IMR-90 (cell line): ENCODE data around the gene GSN. TPM values are rescaled to one million over a fixed set of nuclear protein-coding genes. Genes with fewer than 3 reads are reported as not detected.

Experiments
- ATAC-seq: fragments of 200-7000 bp; cut with Tn5 transposase; 2 replicates; pipeline ENCODE4 v1.9.1; 2020; ENCODE audit warnings: low read depth, mild to moderate bottlenecking, moderate library complexity
- BruUV-seq: library from RNA; stranded (reverse); fragments of 400-500 nt; replicated peaks from 2 replicates; lab custom pipeline; 2021; lab: Mats Ljungman, UMichigan
- CTCF ChIA-PET: fragments of 300-600 bp; formaldehyde crosslinking; extraction: SDS; loops from one replicate; lab custom pipeline; 2021; ENCODE audit warnings: antibody characterized with exemption; lab: Yijun Ruan, JAX
- POLR2A ChIA-PET: fragments of 300-600 bp; sonication (Branson Sonifier 250); formaldehyde crosslinking; loops from one replicate; lab custom pipeline; 2022; ENCODE audit warnings: antibody characterized with exemption; ENCODE audit not compliant: unreplicated experiment; lab: Charles Lee
- DNase-seq: peaks from one replicate; pipeline ENCODE4 v3.0.0; 2013
- H2AFZ ChIP-seq: replicated peaks from 2 replicates; pipeline ENCODE3; 2013; ENCODE audit warnings: low read length, mild to moderate bottlenecking; ENCODE audit not compliant: poor library complexity
- H2AK5ac ChIP-seq: 2 replicates; pipeline ENCODE4 v1.6.1; 2013; ENCODE audit warnings: low read depth, low read length, inconsistent platforms
- H2AK9ac ChIP-seq: replicated peaks from 2 replicates; pipeline ENCODE3; 2013; ENCODE audit warnings: mild to moderate bottlenecking, low read depth, low read length, moderate library complexity; ENCODE audit not compliant: poor library complexity
- H2BK120ac ChIP-seq: 2 replicates; pipeline ENCODE4 v1.6.1; 2013; ENCODE audit warnings: low read depth, low read length, inconsistent platforms
- H2BK15ac ChIP-seq: 3 replicates; pipeline ENCODE4 v1.6.1; 2013; ENCODE audit warnings: low read depth, low read length, inconsistent platforms
- H2BK20ac ChIP-seq: 2 replicates; pipeline ENCODE4 v1.6.1; 2013; ENCODE audit warnings: low read depth, mild to moderate bottlenecking, inconsistent platforms, low read length, moderate library complexity
- H2BK5ac ChIP-seq: 2 replicates; pipeline ENCODE4 v1.6.1; 2013; ENCODE audit warnings: mild to moderate bottlenecking, low read depth, low read length, inconsistent platforms; ENCODE audit not compliant: poor library complexity, severe bottlenecking
- H3K14ac ChIP-seq: replicated peaks from 2 replicates; pipeline ENCODE4 v1.6.1; 2013; ENCODE audit warnings: low read depth, low read length, inconsistent platforms
- H3K18ac ChIP-seq: 2 replicates; pipeline ENCODE4 v1.6.1; 2013; ENCODE audit warnings: low read depth, low read length, control low read depth
- H3K23ac ChIP-seq: 2 replicates; pipeline ENCODE4 v1.6.1; 2013; ENCODE audit warnings: low read depth, low read length, inconsistent platforms
- H3K27ac ChIP-seq: 2 replicates; pipeline ENCODE4 v1.5.1; 2013; ENCODE audit warnings: mild to moderate bottlenecking, control low read depth, low read length; ENCODE audit not compliant: insufficient read depth
- H3K27me3 ChIP-seq: 2 replicates; pipeline ENCODE4 v1.6.1; 2013; ENCODE audit warnings: low read length; ENCODE audit not compliant: control insufficient read depth, insufficient read depth
- H3K36me3 ChIP-seq: 2 replicates; pipeline ENCODE4 v1.6.1; 2013; ENCODE audit warnings: low read length, mixed read lengths; ENCODE audit not compliant: control insufficient read depth, insufficient read depth
- H3K4ac ChIP-seq: 2 replicates; pipeline ENCODE4 v1.6.1; 2013; ENCODE audit warnings: low read depth, low read length, inconsistent platforms
- H3K4me1 ChIP-seq: 2 replicates; pipeline ENCODE4 v1.6.1; 2013; ENCODE audit warnings: low read length, mixed read lengths; ENCODE audit not compliant: control insufficient read depth, insufficient read depth
- H3K4me2 ChIP-seq: 2 replicates; pipeline ENCODE4 v1.6.1; 2013; ENCODE audit warnings: low read depth, mild to moderate bottlenecking, control low read depth, low read length, moderate library complexity
- H3K4me3 ChIP-seq: 2 replicates; pipeline ENCODE4 v1.5.1; 2013; ENCODE audit warnings: low read depth, mild to moderate bottlenecking, control low read depth, low read length, moderate library complexity; ENCODE audit not compliant: insufficient read depth
- H3K56ac ChIP-seq: 2 replicates; pipeline ENCODE4 v1.6.1; 2013; ENCODE audit warnings: low read length, inconsistent platforms; ENCODE audit not compliant: insufficient read depth; ENCODE audit errors: extremely low read depth
- H3K79me1 ChIP-seq, 2 experiments: 2 replicates each; pipeline ENCODE4 v1.6.1; 2013; ENCODE audit warnings: low read length in 2 of 2, inconsistent platforms in 1 of 2, low read depth in 1 of 2
- H3K9ac ChIP-seq: 2 replicates; pipeline ENCODE4 v1.6.1; 2013; ENCODE audit warnings: low read depth, low read length, control low read depth
- H3K9me1 ChIP-seq: 2 replicates; pipeline ENCODE4 v1.6.1; 2013; ENCODE audit warnings: low read length, inconsistent platforms; ENCODE audit not compliant: insufficient read depth
- H3K9me3 ChIP-seq: 2 replicates; pipeline ENCODE4 v1.6.1; 2013; ENCODE audit warnings: low read length; ENCODE audit not compliant: control insufficient read depth, insufficient read depth
- H4K20me1 ChIP-seq: 2 replicates; pipeline ENCODE4 v1.6.1; 2013; ENCODE audit warnings: low read length, inconsistent platforms; ENCODE audit not compliant: insufficient read depth
- H4K5ac ChIP-seq: 2 replicates; pipeline ENCODE4 v1.6.1; 2013; ENCODE audit warnings: mild to moderate bottlenecking, low read depth, low read length, control low read depth
- H4K8ac ChIP-seq, 2 experiments: 2 replicates each; pipeline ENCODE4 v1.6.1; 2013; ENCODE audit warnings: low read depth in 2 of 2, low read length in 2 of 2, control low read depth in 1 of 2, inconsistent platforms in 1 of 2
- H4K91ac ChIP-seq: 2 replicates; pipeline ENCODE4 v1.6.1; 2013; ENCODE audit warnings: low read depth, low read length, inconsistent platforms; ENCODE audit not compliant: insufficient read depth
- BHLHE40 ChIP-seq: fragments of 150-350 bp; IDR thresholded peaks from 2 replicates; pipeline ENCODE4 v1.6.1; 2016; ENCODE audit warnings: mild to moderate bottlenecking, low read depth, low read length
- CEBPB ChIP-seq: IDR thresholded peaks from 2 replicates; pipeline ENCODE4 v1.6.1; 2012; ENCODE audit warnings: low read depth, low read length, improper control_type of control experiment
- CHD1 ChIP-seq: IDR thresholded peaks from 2 replicates; pipeline ENCODE4 v1.6.1; 2012; ENCODE audit warnings: low read depth, low read length, improper control_type of control experiment
- CTCF ChIP-seq: conservative IDR thresholded peaks from 2 replicates; pipeline ENCODE4 v1.5.1; 2012; ENCODE audit warnings: mild to moderate bottlenecking, low read depth, low read length, improper control_type of control experiment
- ELK1 ChIP-seq: fragments of 150-350 bp; IDR thresholded peaks from 2 replicates; pipeline ENCODE4 v1.6.1; 2016; ENCODE audit warnings: low read depth, mild to moderate bottlenecking, low read length, moderate library complexity, borderline replicate concordance
- FOS ChIP-seq: fragments of 150-350 bp; IDR thresholded peaks from 2 replicates; pipeline ENCODE4 v1.6.1; 2016; ENCODE audit warnings: low read depth, low read length
- MAFK ChIP-seq: IDR thresholded peaks from 2 replicates; pipeline ENCODE4 v1.6.1; 2012; ENCODE audit warnings: low read depth, low read length, improper control_type of control experiment
- MAZ ChIP-seq: IDR thresholded peaks from 2 replicates; pipeline ENCODE4 v1.6.1; 2012; ENCODE audit warnings: low read depth, mild to moderate bottlenecking, low read length, improper control_type of control experiment, moderate library complexity, borderline replicate concordance
- MXI1 ChIP-seq: IDR thresholded peaks from 2 replicates; pipeline ENCODE4 v1.6.1; 2012; ENCODE audit warnings: low read depth, mild to moderate bottlenecking, low read length, moderate library complexity, borderline replicate concordance
- NFE2L2 ChIP-seq: fragments of 150-350 bp; IDR thresholded peaks from 2 replicates; pipeline ENCODE4 v1.6.1; 2016; ENCODE audit warnings: low read depth, mild to moderate bottlenecking, low read length
- POLR2A ChIP-seq: IDR thresholded peaks from 2 replicates; pipeline ENCODE4 v1.6.1; 2012; ENCODE audit warnings: mild to moderate bottlenecking, low read depth, low read length
- RAD21 ChIP-seq: IDR thresholded peaks from 2 replicates; pipeline ENCODE4 v1.6.1; 2012; ENCODE audit warnings: low read length, improper control_type of control experiment
- RCOR1 ChIP-seq: IDR thresholded peaks from 2 replicates; pipeline ENCODE4 v1.6.1; 2012; ENCODE audit warnings: mild to moderate bottlenecking, low read length, improper control_type of control experiment; ENCODE audit not compliant: insufficient replicate concordance
- RFX5 ChIP-seq: IDR thresholded peaks from 2 replicates; pipeline ENCODE4 v1.8.0; 2012; ENCODE audit warnings: low read depth, mild to moderate bottlenecking, low read length, moderate library complexity
- SMC3 ChIP-seq: fragments of 150-350 bp; IDR thresholded peaks from 2 replicates; pipeline ENCODE4 v1.6.1; 2016; ENCODE audit warnings: low read depth, mild to moderate bottlenecking, antibody characterized with exemption, low read length, moderate library complexity
- USF2 ChIP-seq: fragments of 150-350 bp; IDR thresholded peaks from 2 replicates; pipeline ENCODE4 v1.6.1; 2017; ENCODE audit warnings: mild to moderate bottlenecking, antibody characterized with exemption, low read length, low read depth
- WGBS, 2 experiments: methylation state at CpG; one replicate each; pipeline versions ENCODE4 v1.1.5 to v1.1.7; 2013; ENCODE audit warnings: missing lambda C conversion rate in 2 of 2; ENCODE audit not compliant: insufficient read length in 1 of 2; ENCODE audit errors: extremely low coverage in 2 of 2; 5-methylcytosine and 5-hydroxymethylcytosine counted together
- dilution Hi-C: fragments of 300-500 bp; cut with HindIII; formaldehyde crosslinking; loops from one replicate; pipeline ENCODE4 v1.14.3; 2018; ENCODE audit warnings: low sequenced_read_pairs; ENCODE audit not compliant: unreplicated experiment
- in situ Hi-C: fragments of 300-500 bp; cut with MboI; formaldehyde crosslinking; loops from 3 replicates; pipeline ENCODE4 v1.14.3; 2019; ENCODE audit warnings: low sequenced_read_pairs, inconsistent platforms, mixed read lengths
- intact Hi-C: fragments of 100-400 bp; cut with micrococcal nuclease; formaldehyde crosslinking; loops from 2 replicates; pipeline ENCODE4 v1.10.0; 2022
- polyA plus RNA-seq, 3 experiments: library from polyadenylated mRNA; depleted of rRNA; stranded (reverse); fragments of >200 nt; gene quantifications; 2 replicates each; pipeline ENCODE4 v1.2.3, GENCODE V29; 2012; ENCODE audit warnings: low replicate concordance in 1 of 3
- total RNA-seq: library from RNA; depleted of rRNA; stranded (reverse); fragments of >200 nt; gene quantifications from 2 replicates; pipeline ENCODE4 v1.2.3, GENCODE V29; 2012

The GSN gene
- total and polyA plus RNA-seq, 2 of the 4 experiments (the other 2 are of a cell fraction): 495 to 547 TPM

- H4K91ac ChIP-seq: peak overlapping the region; percentile 91; the same call in 1 of the 2 replicates
- no peak overlapping the region for H2AK9ac ChIP-seq
- peak overlapping the region; percentile 31; the same call in 1 of the 2 replicates for H3K23ac ChIP-seq
- peaks cover 19% of the 10 kb centered on the region for H3K9me1 ChIP-seq
- no peaks in the 10 kb centered on the region for H3K9me3 ChIP-seq
- BruUV-seq: no TSS peak
- TF ChIP-seq FOS: no peak
- no peak for TF ChIP-seq CTCF
- TF ChIP-seq USF2: no peak
- TF ChIP-seq RFX5: no peak
- no peak for TF ChIP-seq MXI1
- TF ChIP-seq CEBPB: no peak
- no peak for TF ChIP-seq CHD1
- no peak for TF ChIP-seq RAD21
- no peak for TF ChIP-seq NFE2L2
- TF ChIP-seq SMC3: no peak
- TF ChIP-seq MAZ: no peak
- TF ChIP-seq MAFK: no peak
- no peak for TF ChIP-seq ELK1
- TF ChIP-seq BHLHE40: no peak
- no peak for TF ChIP-seq RCOR1
- no peak for TF ChIP-seq POLR2A
- H3K36me3 ChIP-seq: no peaks in the 10 kb centered on the region
- H3K56ac ChIP-seq: no peak overlapping the region
- in situ Hi-C loops (no loop called here), intact Hi-C loops (no loop called here), dilution Hi-C loops (no loop called here)
- ChIA-PET POLR2A (interaction anchor here (0.5 kb wide), 1 partner anchor 120 kb away, joined by 5 read pairs; no protein-coding TSS in a partner anchor), CTCF (interaction anchor here (0.9 to 2.5 kb wide), 4 partner anchors 18 to 84 kb away, joined by 3 to 8 read pairs (median 4); no protein-coding TSS in a partner anchor)
- no peak overlapping the region for H2BK5ac ChIP-seq
- peak overlapping the region; percentile 69; the same call in 1 of the 2 replicates for H2AK5ac ChIP-seq
- H2AFZ ChIP-seq: no peak overlapping the region
- WGBS, 2 experiments: no CpG with 5 or more reads among the region's 5 CpGs
- no peak overlapping the region for H3K27ac ChIP-seq
- no peaks in the 10 kb centered on the region for H4K20me1 ChIP-seq
- peak overlapping the region; percentile 70 for H3K14ac ChIP-seq
- peak overlapping the region; percentile 57; the same call in 2 of the 3 replicates for H2BK15ac ChIP-seq
- no peaks in the 10 kb centered on the region for H3K27me3 ChIP-seq
- H4K5ac ChIP-seq: no peak overlapping the region
- H3K9ac ChIP-seq: no peak overlapping the region
- H3K4me2 ChIP-seq: no peak overlapping the region
- H3K4me3 ChIP-seq: no peak overlapping the region
- peak overlapping the region; percentile 94 for H3K4ac ChIP-seq
- ATAC-seq: no peak
- peaks cover 11% of the 10 kb centered on the region for H3K4me1 ChIP-seq
- no peak for DNase-seq
- peaks cover 0 to 5% of the 10 kb centered on the region in 2 experiments; a peak in 1 of 4 replicates for H3K79me1 ChIP-seq
- 0 out of 2 replicates have a peak overlapping the region, but pooled peaks have one; percentile 12 for H3K18ac ChIP-seq
- peak overlapping the region; percentile 94 for H2BK120ac ChIP-seq
- H2BK20ac ChIP-seq: peak overlapping the region; percentile 91; the same call in 1 of the 2 replicates
- peak overlapping the region in 1 of 2 experiments; percentile 99; a peak in 1 of 4 replicates for H4K8ac ChIP-seq
These were observed 32.5 kb upstream of the GSN start for GRCh38 chr9:121235512-121235911.
